GM12892 (cell line): ENCODE results near the gene ATXN2.

ENCODE experiments used
- DNase-seq: peaks from one replicate; pipeline ENCODE4 v3.0.0; 2011; ENCODE audit not compliant: insufficient read length
- FAIRE-seq: peaks from 2 replicates; lab custom pipeline; 2011; peaks lifted over from hg19 to GRCh38; lab: Jason Lieb, UNC
- POLR2A ChIP-seq: IDR thresholded peaks from 2 replicates; pipeline ENCODE4 v1.6.1; 2011; ENCODE audit warnings: low read depth, low read length, control low read depth
- POLR2AphosphoS5 ChIP-seq: IDR thresholded peaks from 2 replicates; pipeline ENCODE4 v1.6.1; 2011; ENCODE audit warnings: low read depth, low read length, control low read depth
- TAF1 ChIP-seq: IDR thresholded peaks from 2 replicates; pipeline ENCODE4 v1.6.1; 2011; ENCODE audit warnings: low read depth, mild to moderate bottlenecking, control low read depth, low read length, borderline replicate concordance

ATXN2 gene

GRCh38 chr12:111434049-111434448, 165.1 kb downstream of the ATXN2 start:
- FAIRE-seq, result no peak
- TF ChIP-seq POLR2A, result no peak
- TF ChIP-seq POLR2AphosphoS5, result no peak
- TF ChIP-seq TAF1, result no peak
- DNase-seq, result no peak

GRCh38 chr12:111431772-111432171, 167.3 kb downstream of the ATXN2 start:
- DNase-seq, result no peak

GRCh38 chr12:111430433-111431353, 168.4 kb downstream of the ATXN2 start:
- peak; percentile 67; the same call in 1 of the 2 replicates for TF ChIP-seq POLR2A
- TF ChIP-seq TAF1, result 0 out of 2 replicates have a peak, but pooled peaks have one; percentile 18
- TF ChIP-seq POLR2AphosphoS5, result peak; percentile 19; the same call in 1 of the 2 replicates
- no peak for DNase-seq
- peak; percentile 42 for FAIRE-seq

More at GRCh38 chr12:111431772-111432171, 167.3 kb downstream of the ATXN2 start:
- TF ChIP-seq POLR2AphosphoS5 (no peak), TAF1 (no peak), POLR2A (no peak)
- peak; percentile 27 for FAIRE-seq

- FAIRE-seq (peak; percentile 58), DNase-seq (no peak)
- 0 out of 2 replicates have a peak, but pooled peaks have one; percentile 35 for TF ChIP-seq POLR2A
- TF ChIP-seq POLR2AphosphoS5, result 0 out of 2 replicates have a peak, but pooled peaks have one; percentile 34
- TF ChIP-seq TAF1, result no peak; the same call in 1 of the 2 replicates
Measured at GRCh38 chr12:111429828-111430432, 169.2 kb downstream of the ATXN2 start.

GRCh38 chr12:111428728-111429175, 170.4 kb downstream of the ATXN2 start:
- FAIRE-seq (peak; percentile 24), DNase-seq (no peak)
- TF ChIP-seq POLR2AphosphoS5 (no peak), POLR2A (no peak), TAF1 (no peak)

- TF ChIP-seq POLR2AphosphoS5 (0 out of 2 replicates have a peak, but pooled peaks have one; percentile 13), POLR2A (no peak)
- FAIRE-seq, result no peak
Measured at GRCh38 chr12:111428081-111428727, 170.9 kb downstream of the ATXN2 start.

GRCh38 chr12:111427417-111428074, 171.6 kb downstream of the ATXN2 start:
- no peak for DNase-seq
- no peak for TF ChIP-seq POLR2A
- no peak for TF ChIP-seq POLR2AphosphoS5
- no peak for TF ChIP-seq TAF1
- no peak for FAIRE-seq

More at GRCh38 chr12:111428081-111428727, 170.9 kb downstream of the ATXN2 start:
- no peak for DNase-seq

GRCh38 chr12:111426344-111427185, 172.6 kb downstream of the ATXN2 start:
- FAIRE-seq, result no peak

GRCh38 chr12:111425655-111426054, 173.5 kb downstream of the ATXN2 start:
- TF ChIP-seq POLR2A (no peak), POLR2AphosphoS5 (no peak), TAF1 (no peak)
- FAIRE-seq, result no peak
- no peak for DNase-seq

More at GRCh38 chr12:111426344-111427185, 172.6 kb downstream of the ATXN2 start:
- DNase-seq, result no peak
- TF ChIP-seq TAF1 (no peak), POLR2AphosphoS5 (no peak), POLR2A (no peak)

GRCh38 chr12:111424793-111425251, 174.3 kb downstream of the ATXN2 start:
- DNase-seq (no peak), FAIRE-seq (no peak)
- TF ChIP-seq TAF1 (no peak), POLR2A (no peak), POLR2AphosphoS5 (no peak)
